ENCODE data around the gene EIF2AK3. TPM values are rescaled to one million over a fixed set of nuclear protein-coding genes. Genes with fewer than 3 reads are reported as not detected.
A peak's percentile ranks its signal among the peaks of the same experiment; 100 is the strongest.

EIF2AK3 gene
- total and polyA plus RNA-seq, 10 of the 15 experiments (the other 5 are each of a cell fraction or from before 2014, with no cell fraction given) = 5.0 to 44.7 (median 22.4) TPM

DNA sequence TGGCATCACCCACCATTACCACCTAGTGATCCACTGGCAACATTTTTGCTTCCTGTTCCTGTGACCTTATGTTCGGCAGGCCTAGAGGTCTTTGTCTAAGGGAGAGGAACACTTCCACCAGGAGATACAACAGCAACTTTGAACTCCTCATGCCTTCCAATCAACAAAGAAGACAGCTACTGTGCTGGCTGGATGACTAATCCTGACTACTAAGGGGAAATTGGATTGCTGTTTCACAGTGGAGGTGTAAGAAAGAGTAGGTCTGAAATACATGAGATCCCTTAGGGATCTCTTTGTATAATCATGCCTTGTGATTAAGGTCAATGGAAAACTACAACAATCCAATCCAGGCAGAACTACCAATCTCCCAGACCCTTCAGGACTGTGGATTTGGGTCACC lies 45.2 kb downstream of the EIF2AK3 start:
- WGBS (ENCODE audit: insufficient coverage, insufficient replicate concordance, low lambda C conversion rate, missing lambda C conversion rate) = 100% methylated on average over 1 of the region's 1 CpG
- intact Hi-C loops (cut with micrococcal nuclease; ENCODE audit: unreplicated experiment) = no loop called here

More for the DNA sequence above, 45.2 kb downstream of the EIF2AK3 start:
- DNase-seq (ENCODE audit: low read depth, low spot score) (no peak), ATAC-seq (no peak), FAIRE-seq (no peak)
- H3K79me2 ChIP-seq (ENCODE audit: control insufficient read depth, insufficient read depth, low read length) = no peaks in the 10 kb centered on the region
- no peak overlapping the region for H2AFZ ChIP-seq (ENCODE audit: control insufficient read depth, low read depth, low read length)
- in situ Hi-C loops (cut with MboI) = no loop called here
- H3K4me2 ChIP-seq (ENCODE audit: control insufficient read depth, insufficient read depth) = no peak overlapping the region
- H3K27me3 ChIP-seq (replicated peaks in 1 of 2; ENCODE audit: control insufficient read depth in 2 of 2, insufficient read depth in 2 of 2, low read length in 1 of 2) = no peaks in the 10 kb centered on the region
- H3K9ac ChIP-seq (ENCODE audit: control insufficient read depth, insufficient read depth, low read length) = no peak overlapping the region
- POLR2A ChIA-PET = no interaction called here
- TF ChIP-seq SIX5 (IDR thresholded peaks at IDR 0.05; ENCODE audit: low read depth, low read length, severe bottlenecking) = no peak
- TF ChIP-seq, protein P1, sequence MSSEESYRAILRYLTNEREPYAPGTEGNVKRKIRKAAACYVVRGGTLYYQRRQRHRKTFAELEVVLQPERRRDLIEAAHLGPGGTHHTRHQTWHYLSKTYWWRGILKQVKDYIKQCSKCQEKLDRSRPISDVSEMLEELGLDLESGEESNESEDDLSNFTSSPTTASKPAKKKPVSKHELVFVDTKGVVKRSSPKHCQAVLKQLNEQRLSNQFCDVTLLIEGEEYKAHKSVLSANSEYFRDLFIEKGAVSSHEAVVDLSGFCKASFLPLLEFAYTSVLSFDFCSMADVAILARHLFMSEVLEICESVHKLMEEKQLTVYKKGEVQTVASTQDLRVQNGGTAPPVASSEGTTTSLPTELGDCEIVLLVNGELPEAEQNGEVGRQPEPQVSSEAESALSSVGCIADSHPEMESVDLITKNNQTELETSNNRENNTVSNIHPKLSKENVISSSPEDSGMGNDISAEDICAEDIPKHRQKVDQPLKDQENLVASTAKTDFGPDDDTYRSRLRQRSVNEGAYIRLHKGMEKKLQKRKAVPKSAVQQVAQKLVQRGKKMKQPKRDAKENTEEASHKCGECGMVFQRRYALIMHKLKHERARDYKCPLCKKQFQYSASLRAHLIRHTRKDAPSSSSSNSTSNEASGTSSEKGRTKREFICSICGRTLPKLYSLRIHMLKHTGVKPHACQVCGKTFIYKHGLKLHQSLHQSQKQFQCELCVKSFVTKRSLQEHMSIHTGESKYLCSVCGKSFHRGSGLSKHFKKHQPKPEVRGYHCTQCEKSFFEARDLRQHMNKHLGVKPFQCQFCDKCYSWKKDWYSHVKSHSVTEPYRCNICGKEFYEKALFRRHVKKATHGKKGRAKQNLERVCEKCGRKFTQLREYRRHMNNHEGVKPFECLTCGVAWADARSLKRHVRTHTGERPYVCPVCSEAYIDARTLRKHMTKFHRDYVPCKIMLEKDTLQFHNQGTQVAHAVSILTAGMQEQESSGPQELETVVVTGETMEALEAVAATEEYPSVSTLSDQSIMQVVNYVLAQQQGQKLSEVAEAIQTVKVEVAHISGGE (CRISPR knock-in tag; IDR thresholded peaks at IDR 0.05) = 0 out of 2 replicates have a peak, but pooled peaks have one; percentile 6
- no TSS peak for BruUV-seq (replicated peaks)
- H4K20me1 ChIP-seq (ENCODE audit: control insufficient read depth, insufficient read depth) = no peaks in the 10 kb centered on the region
- H3K4me1 ChIP-seq (ENCODE audit: control insufficient read depth, insufficient read depth, low read length) = no peaks in the 10 kb centered on the region
- CTCF ChIA-PET = interaction anchor here (0.9 to 7.0 kb wide), 4 partner anchors 9 to 157 kb away, joined by 3 to 74 read pairs (median 6); no protein-coding TSS in a partner anchor
- SMC1A ChIA-PET (ENCODE audit: uncharacterized antibody, unreplicated experiment) = interaction anchor here (0.7 to 6.1 kb wide), 3 partner anchors 46 to 92 kb away, joined by 3 to 38 read pairs (median 3); no protein-coding TSS in a partner anchor
- peaks cover 4 to 32% of the 10 kb centered on the region in 2 experiments for H3K36me3 ChIP-seq (ENCODE audit: control insufficient read depth in 2 of 2, insufficient read depth in 2 of 2, low read length in 1 of 2)
- no peak overlapping the region for H3K27ac ChIP-seq (ENCODE audit: control insufficient read depth, insufficient read depth)
- H3K9me3 ChIP-seq (replicated peaks; ENCODE audit: control insufficient read depth, insufficient read depth, low read length) = no peaks in the 10 kb centered on the region
- H3K4me3 ChIP-seq = no peak overlapping the region
- RAD21 ChIA-PET (ENCODE audit: unreplicated experiment) = interaction anchor here (1.3 kb wide), 1 partner anchor 87 kb away, joined by 6 read pairs; no protein-coding TSS in a partner anchor
